GM12878 (cell line): ENCODE measurements around the gene TMEM132D. TPM values are rescaled to one million over a fixed set of nuclear protein-coding genes. Genes with fewer than 3 reads are reported as not detected.

ENCODE experiments used
- ATAC-seq: fragments of 200-7000 bp; cut with Tn5 transposase; 3 replicates; pipeline ENCODE4 v1.9.1; 2020; ENCODE audit warnings: mild to moderate bottlenecking, moderate library complexity
- BruUV-seq: library from RNA; stranded (reverse); fragments of 400-500 nt; replicated peaks from 2 replicates; lab custom pipeline; 2021; lab: Mats Ljungman, UMichigan
- CTCF ChIA-PET: fragments of 300-600 bp; sonication (Branson Sonifier 250); formaldehyde crosslinking; extraction: SDS; loops from one replicate; lab custom pipeline; 2021; ENCODE audit warnings: inconsistent platforms; lab: Yijun Ruan, JAX
- POLR2A ChIA-PET: fragments of 350-600 bp; formaldehyde crosslinking; extraction: SDS; loops from one replicate; lab custom pipeline; 2021; ENCODE audit warnings: inconsistent platforms; lab: Charles Lee
- RAD21 ChIA-PET: fragments of 300-600 bp; sonication (Branson Sonifier 250); formaldehyde crosslinking; loops from one replicate; lab custom pipeline; 2023; ENCODE audit warnings: antibody characterized with exemption; ENCODE audit not compliant: unreplicated experiment; lab: Charles Lee
- SMC1A ChIA-PET: fragments of 300-600 bp; sonication (Branson Sonifier 250); formaldehyde crosslinking; loops from one replicate; lab custom pipeline; 2023; ENCODE audit not compliant: unreplicated experiment, uncharacterized antibody; lab: Charles Lee
- DNase-seq: peaks from one replicate; pipeline ENCODE4 v3.0.0-alpha.2; 2011; ENCODE audit warnings: low read depth, low spot score
- FAIRE-seq: peaks from 3 replicates; lab custom pipeline; 2011; peaks lifted over from hg19 to GRCh38; lab: Jason Lieb, UNC
- H2AFZ ChIP-seq: 2 replicates; pipeline ENCODE4 v1.6.0; 2011; ENCODE audit warnings: low read depth, low read length, control low read depth; ENCODE audit not compliant: control insufficient read depth
- H3K27ac ChIP-seq: 2 replicates; pipeline ENCODE4 v1.5.1; 2011; ENCODE audit warnings: control low read depth; ENCODE audit not compliant: control insufficient read depth, insufficient read depth
- H3K27me3 ChIP-seq, 2 experiments: replicated peaks in 1 of 2; 2 replicates each; pipeline versions ENCODE4 v1.6.0 to v1.6.1; 2011; ENCODE audit warnings: low read length in 1 of 2; ENCODE audit not compliant: control insufficient read depth in 2 of 2, insufficient read depth in 2 of 2
- H3K36me3 ChIP-seq, 2 experiments: 2 replicates each; pipeline ENCODE4 v1.5.1; 2011; ENCODE audit warnings: low read length in 1 of 2; ENCODE audit not compliant: control insufficient read depth in 2 of 2, insufficient read depth in 2 of 2
- H3K4me1 ChIP-seq: 2 replicates; pipeline ENCODE4 v1.6.1; 2011; ENCODE audit warnings: mild to moderate bottlenecking, low read length, moderate library complexity, mixed read lengths; ENCODE audit not compliant: control insufficient read depth, insufficient read depth
- H3K4me2 ChIP-seq: 2 replicates; pipeline ENCODE4 v1.6.0; 2011; ENCODE audit warnings: control low read depth; ENCODE audit not compliant: control insufficient read depth, insufficient read depth
- H3K4me3 ChIP-seq: fragments of 200-600 bp; sonication (generic); 2 replicates; pipeline ENCODE4 v1.5.1; 2016
- H3K79me2 ChIP-seq: 2 replicates; pipeline ENCODE4 v1.6.0; 2011; ENCODE audit warnings: low read length; ENCODE audit not compliant: control insufficient read depth, insufficient read depth
- H3K9ac ChIP-seq: 2 replicates; pipeline ENCODE4 v1.8.0; 2011; ENCODE audit warnings: low read length, control low read depth, mixed read lengths; ENCODE audit not compliant: control insufficient read depth, insufficient read depth
- H3K9me3 ChIP-seq: replicated peaks from 3 replicates; pipeline ENCODE4 v1.5.1; 2011; ENCODE audit warnings: mild to moderate bottlenecking, low read length; ENCODE audit not compliant: control insufficient read depth, insufficient read depth
- H4K20me1 ChIP-seq: 2 replicates; pipeline ENCODE4 v1.6.0; 2011; ENCODE audit not compliant: control insufficient read depth, insufficient read depth
- CREB1 ChIP-seq: IDR thresholded peaks from 2 replicates; pipeline ENCODE4 v1.6.1; 2012; ENCODE audit warnings: low read depth, mild to moderate bottlenecking, inconsistent platforms
- ESRRA ChIP-seq: IDR thresholded peaks from 2 replicates; pipeline ENCODE4 v1.6.1; 2012; ENCODE audit warnings: mild to moderate bottlenecking, low read length, improper control_type of control experiment
- ZNF217 ChIP-seq: fragments of 450-650 bp; IDR thresholded peaks from 2 replicates; pipeline ENCODE4 v1.6.1; 2017; ENCODE audit warnings: antibody characterized with exemption, mild to moderate bottlenecking
- ZNF622 ChIP-seq: fragments of 450-650 bp; IDR thresholded peaks from 2 replicates; pipeline ENCODE4 v1.6.1; 2017; ENCODE audit warnings: mild to moderate bottlenecking, inconsistent platforms
- WGBS: methylation state at CpG from one replicate; pipeline ENCODE4 v1.1.6; 2016; ENCODE audit warnings: low lambda C conversion rate; ENCODE audit not compliant: insufficient replicate concordance, insufficient coverage; ENCODE audit errors: missing lambda C conversion rate; 5-methylcytosine and 5-hydroxymethylcytosine counted together
- in situ Hi-C: fragments of 300-500 bp; cut with MboI; formaldehyde crosslinking; loops from 9 replicates; pipeline ENCODE4 v1.14.3; 2018; ENCODE audit warnings: mixed read lengths
- intact Hi-C: fragments of 100-400 bp; cut with micrococcal nuclease; formaldehyde crosslinking; loops from one replicate; pipeline ENCODE4 v1.14.2; 2022; ENCODE audit not compliant: unreplicated experiment
- polyA plus RNA-seq, 11 experiments: library from polyadenylated mRNA; depleted of rRNA in 4 of 11; unstranded in 6 of 11; stranded (reverse) in 5 of 11; fragments of >200 nt; fragmentation: Nextera tagmentation in 4 of 11; fragmentation: Illumina TruSeq in 1 of 11; extraction: Ambion mirVana in 4 of 11; extraction: Trizol in 1 of 11; gene quantifications; 1 replicate in 1 of 11; 2 replicates in 10 of 11; pipeline versions ENCODE4 v1.2.1 to v1.2.3, GENCODE V29; 2011 to 2016; ENCODE audit warnings: inconsistent platforms in 2 of 11, missing spikeins in 2 of 11, low read depth in 1 of 11
- total RNA-seq, 4 experiments: library from RNA; depleted of rRNA in 3 of 4; stranded (reverse); fragments of >200 nt in 3 of 4; fragmentation: Illumina TruSeq in 1 of 4; extraction: Trizol in 1 of 4; gene quantifications; 2 replicates each; pipeline versions ENCODE4 v1.2.1 to v1.2.3, GENCODE V29; 2013 to 2021
- TF ChIP-seq, protein P1 (sequence below): fragments of 450-650 bp; conservative IDR thresholded peaks from 2 replicates; pipeline ENCODE4 v1.6.1; 2017; ENCODE audit warnings: mild to moderate bottlenecking, moderate library complexity
- TF ChIP-seq, protein P2 (sequence below): fragments of 450-650 bp; IDR thresholded peaks from 2 replicates; pipeline ENCODE4 v1.6.1; 2017; ENCODE audit warnings: low read depth, mild to moderate bottlenecking, moderate library complexity

TMEM132D gene
- total and polyA plus RNA-seq, 10 of the 15 experiments (the other 5 are each of a cell fraction or from before 2014, with no cell fraction given): under 0.01 to 0.12 (median 0.02) TPM; not detected in 3

- no peaks in the 10 kb centered on the region for H3K79me2 ChIP-seq
- ATAC-seq (no peak), DNase-seq (no peak), FAIRE-seq (no peak)
- no peaks in the 10 kb centered on the region for H3K27me3 ChIP-seq
- in situ Hi-C loops: no loop called here
- no peak overlapping the region for H3K4me3 ChIP-seq
- no peaks in the 10 kb centered on the region for H3K36me3 ChIP-seq
- 12% methylated on average over 5 of the region's 5 CpGs for WGBS
- no peaks in the 10 kb centered on the region for H3K9me3 ChIP-seq
- TF ChIP-seq, protein P1, sequence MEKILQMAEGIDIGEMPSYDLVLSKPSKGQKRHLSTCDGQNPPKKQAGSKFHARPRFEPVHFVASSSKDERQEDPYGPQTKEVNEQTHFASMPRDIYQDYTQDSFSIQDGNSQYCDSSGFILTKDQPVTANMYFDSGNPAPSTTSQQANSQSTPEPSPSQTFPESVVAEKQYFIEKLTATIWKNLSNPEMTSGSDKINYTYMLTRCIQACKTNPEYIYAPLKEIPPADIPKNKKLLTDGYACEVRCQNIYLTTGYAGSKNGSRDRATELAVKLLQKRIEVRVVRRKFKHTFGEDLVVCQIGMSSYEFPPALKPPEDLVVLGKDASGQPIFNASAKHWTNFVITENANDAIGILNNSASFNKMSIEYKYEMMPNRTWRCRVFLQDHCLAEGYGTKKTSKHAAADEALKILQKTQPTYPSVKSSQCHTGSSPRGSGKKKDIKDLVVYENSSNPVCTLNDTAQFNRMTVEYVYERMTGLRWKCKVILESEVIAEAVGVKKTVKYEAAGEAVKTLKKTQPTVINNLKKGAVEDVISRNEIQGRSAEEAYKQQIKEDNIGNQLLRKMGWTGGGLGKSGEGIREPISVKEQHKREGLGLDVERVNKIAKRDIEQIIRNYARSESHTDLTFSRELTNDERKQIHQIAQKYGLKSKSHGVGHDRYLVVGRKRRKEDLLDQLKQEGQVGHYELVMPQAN: no peak
- TF ChIP-seq CREB1: no peak
- TF ChIP-seq ZNF217: no peak
- TF ChIP-seq, protein P2, sequence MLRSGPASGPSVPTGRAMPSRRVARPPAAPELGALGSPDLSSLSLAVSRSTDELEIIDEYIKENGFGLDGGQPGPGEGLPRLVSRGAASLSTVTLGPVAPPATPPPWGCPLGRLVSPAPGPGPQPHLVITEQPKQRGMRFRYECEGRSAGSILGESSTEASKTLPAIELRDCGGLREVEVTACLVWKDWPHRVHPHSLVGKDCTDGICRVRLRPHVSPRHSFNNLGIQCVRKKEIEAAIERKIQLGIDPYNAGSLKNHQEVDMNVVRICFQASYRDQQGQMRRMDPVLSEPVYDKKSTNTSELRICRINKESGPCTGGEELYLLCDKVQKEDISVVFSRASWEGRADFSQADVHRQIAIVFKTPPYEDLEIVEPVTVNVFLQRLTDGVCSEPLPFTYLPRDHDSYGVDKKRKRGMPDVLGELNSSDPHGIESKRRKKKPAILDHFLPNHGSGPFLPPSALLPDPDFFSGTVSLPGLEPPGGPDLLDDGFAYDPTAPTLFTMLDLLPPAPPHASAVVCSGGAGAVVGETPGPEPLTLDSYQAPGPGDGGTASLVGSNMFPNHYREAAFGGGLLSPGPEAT: no peak
- no peak for TF ChIP-seq ZNF622
- TF ChIP-seq ESRRA: no peak
- H3K4me2 ChIP-seq: no peak overlapping the region
- POLR2A ChIA-PET: no interaction called here
- BruUV-seq: no TSS peak
- SMC1A ChIA-PET: no interaction called here
- CTCF ChIA-PET: no interaction called here
- intact Hi-C loops: no loop called here
- H4K20me1 ChIP-seq: no peaks in the 10 kb centered on the region
- H3K9ac ChIP-seq: no peak overlapping the region
- H3K27ac ChIP-seq: no peak overlapping the region
- H3K4me1 ChIP-seq: no peaks in the 10 kb centered on the region
- RAD21 ChIA-PET: no interaction called here
- no peak overlapping the region for H2AFZ ChIP-seq
Measured at GRCh38 chr12:129673806-129674205, 230.0 kb downstream of the TMEM132D start.
